GM12875 (cell line): Measurements from ENCODE around the gene PLEKHA6.

Experiments
- H3K4me3 ChIP-seq: one replicate; pipeline ENCODE4 v1.5.1; 2011; ENCODE audit warnings: low read depth, low read length, control low read depth
- CTCF ChIP-seq: IDR thresholded peaks from 2 replicates; pipeline ENCODE4 v1.5.1; 2011; ENCODE audit warnings: low read depth, mild to moderate bottlenecking, control low read depth, inconsistent platforms, low read length, moderate library complexity, borderline replicate concordance; ENCODE audit not compliant: insufficient read depth

PLEKHA6 gene

GRCh38 chr1:204396015-204396583 lies 36.4 kb upstream of the PLEKHA6 start:
- TF ChIP-seq CTCF, result no peak
- H3K4me3 ChIP-seq, result no peak overlapping the region

- no peak for TF ChIP-seq CTCF
- no peak overlapping the region for H3K4me3 ChIP-seq
Measured at GRCh38 chr1:204391629-204392028, 31.9 kb upstream of the PLEKHA6 start.

GRCh38 chr1:204390751-204391466 lies 31.2 kb upstream of the PLEKHA6 start:
- H3K4me3 ChIP-seq, result no peak overlapping the region
- no peak for TF ChIP-seq CTCF

- TF ChIP-seq CTCF, result no peak
- H3K4me3 ChIP-seq, result no peak overlapping the region
Measured at GRCh38 chr1:204385727-204386126, 26.0 kb upstream of the PLEKHA6 start.

- H3K4me3 ChIP-seq, result no peak overlapping the region
- no peak for TF ChIP-seq CTCF
Measured at GRCh38 chr1:204384636-204385352, 25.1 kb upstream of the PLEKHA6 start.

GRCh38 chr1:204383163-204383904 lies 23.6 kb upstream of the PLEKHA6 start:
- no peak overlapping the region for H3K4me3 ChIP-seq
- TF ChIP-seq CTCF, result no peak
